ENCODE measurements around the gene ALDH1L1.

The ALDH1L1 gene

DNA sequence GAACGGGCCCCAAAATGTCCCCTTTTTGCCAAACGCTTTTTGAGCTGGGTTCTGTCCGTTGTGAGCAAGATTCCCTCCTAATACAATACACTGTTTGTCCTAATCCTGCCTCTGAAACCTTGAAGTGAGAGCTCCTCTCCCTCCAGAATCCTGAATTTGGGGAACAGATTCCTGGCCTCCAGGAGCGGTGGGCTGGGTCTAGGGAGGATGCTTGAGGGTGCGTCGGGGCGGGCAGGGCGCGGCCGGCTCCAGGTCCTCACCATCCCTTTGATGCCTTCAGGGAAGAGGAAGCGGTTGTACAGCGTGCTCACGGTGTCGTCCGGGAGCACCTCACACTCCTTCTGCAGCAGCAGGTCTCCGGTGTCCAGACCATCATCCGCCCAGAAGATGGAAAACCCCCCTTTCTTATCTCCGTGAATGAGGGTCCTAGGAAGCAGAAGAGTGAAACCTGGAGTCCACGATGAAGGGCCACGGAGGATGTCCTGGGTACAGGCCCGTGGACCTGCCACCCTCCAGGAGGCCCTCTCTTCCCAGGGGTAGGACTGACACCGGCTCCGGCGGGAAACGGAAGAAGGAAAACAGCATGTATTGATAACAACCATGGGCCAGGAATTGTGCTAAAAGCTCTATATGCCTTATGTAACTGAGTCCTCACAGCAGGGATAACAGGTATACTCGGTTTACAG, 23.2 kb downstream of the ALDH1L1 start:
- no peak for DNase-seq (ENCODE audit: low read depth)
- H3K4me3 ChIP-seq (ENCODE audit: low read depth, low read length) = no peak overlapping the region

GRCh38 chr3:126156468-126156867, 23.9 kb downstream of the ALDH1L1 start:
- no peak for DNase-seq (ENCODE audit: low read depth)
- no peak overlapping the region for H3K4me3 ChIP-seq (ENCODE audit: low read depth, low read length)

DNA sequence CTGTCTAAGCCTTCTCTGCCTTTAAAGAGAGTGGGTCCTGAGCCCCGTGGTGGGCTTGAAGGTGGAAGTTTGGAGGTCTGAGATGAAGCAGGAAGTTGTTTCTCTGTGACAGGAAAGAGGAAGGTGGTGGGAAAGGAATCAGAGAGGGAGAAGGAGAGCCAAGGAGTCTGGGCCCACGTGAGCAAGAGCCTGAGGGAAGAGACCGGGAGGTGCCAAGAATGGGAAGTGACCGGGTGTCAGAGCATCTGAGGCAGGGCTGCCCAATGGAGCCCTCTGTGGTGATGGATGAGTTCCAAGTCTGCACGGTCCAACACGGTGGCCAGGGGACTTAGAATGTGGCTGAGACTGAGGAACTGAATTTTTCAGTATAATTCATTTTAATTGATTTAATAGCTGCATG, 24.6 kb downstream of the ALDH1L1 start:
- DNase-seq (ENCODE audit: low read depth) = no peak
- H3K4me3 ChIP-seq (ENCODE audit: low read depth, low read length) = no peak overlapping the region

DNA sequence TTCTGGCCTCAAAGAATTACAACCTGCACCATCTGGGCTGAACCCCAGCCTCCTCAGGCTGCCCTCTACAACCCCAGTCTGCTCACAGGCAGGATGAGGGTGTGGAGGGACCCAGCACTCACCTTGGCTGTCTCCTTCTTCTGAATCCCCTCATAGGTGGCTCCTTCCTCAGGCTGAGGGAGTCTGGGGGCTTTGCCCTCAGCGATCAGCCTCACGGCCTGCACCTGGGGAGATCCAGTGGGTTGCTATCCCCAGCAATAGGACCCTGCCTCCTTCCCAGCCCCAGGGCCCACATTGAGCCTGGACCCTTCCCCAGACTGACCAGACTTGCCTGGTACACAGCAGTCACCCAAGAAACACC, 25.1 kb downstream of the ALDH1L1 start:
- no peak for DNase-seq (ENCODE audit: low read depth)
- H3K4me3 ChIP-seq (ENCODE audit: low read depth, low read length) = no peak overlapping the region

- no peak for DNase-seq (ENCODE audit: low read depth)
- no peak overlapping the region for H3K4me3 ChIP-seq (ENCODE audit: low read depth, low read length)
These were observed 25.8 kb downstream of the ALDH1L1 start for GRCh38 chr3:126154391-126155279.

GRCh38 chr3:126153695-126154360, 26.6 kb downstream of the ALDH1L1 start:
- no peak overlapping the region for H3K4me3 ChIP-seq (ENCODE audit: low read depth, low read length)
- DNase-seq (ENCODE audit: low read depth) = no peak

DNA sequence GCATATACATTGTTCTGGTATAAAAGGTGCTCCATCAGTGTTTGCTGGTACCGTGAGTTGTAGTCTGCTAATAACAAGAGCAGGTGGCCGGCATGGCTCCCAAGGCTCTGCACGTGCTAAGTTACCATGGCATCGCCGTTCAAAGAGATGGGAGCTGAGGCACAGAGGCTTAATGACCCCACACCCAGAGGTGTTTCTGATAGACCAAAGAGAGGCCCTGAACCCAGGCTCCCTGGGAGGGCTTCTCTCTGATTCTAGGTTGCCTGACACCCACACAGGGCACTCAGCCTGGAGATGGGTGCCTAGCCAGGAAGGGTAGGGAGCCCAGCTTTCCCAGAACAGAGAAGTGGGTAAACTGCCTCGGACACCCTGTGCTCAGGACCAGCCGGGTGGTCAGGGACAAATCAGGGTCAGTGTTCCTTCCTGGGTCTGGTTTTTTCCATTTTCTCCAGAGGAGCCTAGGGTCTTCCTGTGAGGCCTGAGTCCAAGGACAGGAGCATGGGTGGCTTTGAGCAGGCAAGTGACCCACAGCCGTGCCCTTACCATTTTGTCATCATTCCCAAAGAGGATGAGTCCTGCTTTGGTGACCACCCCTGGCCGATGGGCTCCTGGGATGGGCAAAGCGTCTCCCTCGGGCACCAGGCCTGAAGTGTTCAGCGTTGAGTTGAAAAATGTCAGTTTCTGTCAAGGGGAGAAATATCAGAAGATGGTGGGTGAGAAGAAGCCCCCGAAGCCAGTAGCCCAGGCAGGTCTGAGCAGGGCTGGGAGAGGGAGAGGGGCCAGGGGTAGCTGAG, 27.3 kb downstream of the ALDH1L1 start:
- DNase-seq (ENCODE audit: low read depth) = no peak
- H3K4me3 ChIP-seq (ENCODE audit: low read depth, low read length) = no peak overlapping the region

DNA sequence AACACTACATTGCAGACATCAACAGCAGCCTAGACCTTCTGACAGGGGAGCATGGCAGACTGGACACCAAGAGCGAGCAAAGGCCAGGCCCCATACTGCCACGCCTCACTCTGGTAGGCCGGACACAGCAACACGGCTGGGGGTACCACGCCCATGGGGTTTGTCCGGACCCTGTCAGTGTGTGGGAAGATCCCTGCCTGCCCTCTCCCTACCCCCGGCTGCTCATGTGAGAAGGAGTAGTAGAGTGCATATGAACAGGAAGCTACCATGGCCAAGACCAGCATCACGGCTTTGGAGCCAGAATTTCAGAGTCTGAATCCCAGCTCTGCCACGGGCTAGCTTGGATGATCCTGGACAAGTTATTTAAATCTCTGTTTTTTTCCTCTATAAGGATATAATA, 27.9 kb downstream of the ALDH1L1 start:
- H3K4me3 ChIP-seq (ENCODE audit: low read depth, low read length) = no peak overlapping the region
- no peak for DNase-seq (ENCODE audit: low read depth)

GRCh38 chr3:126151562-126152302, 28.7 kb downstream of the ALDH1L1 start:
- no peak overlapping the region for H3K4me3 ChIP-seq (ENCODE audit: low read depth, low read length)
- DNase-seq (ENCODE audit: low read depth) = no peak

DNA sequence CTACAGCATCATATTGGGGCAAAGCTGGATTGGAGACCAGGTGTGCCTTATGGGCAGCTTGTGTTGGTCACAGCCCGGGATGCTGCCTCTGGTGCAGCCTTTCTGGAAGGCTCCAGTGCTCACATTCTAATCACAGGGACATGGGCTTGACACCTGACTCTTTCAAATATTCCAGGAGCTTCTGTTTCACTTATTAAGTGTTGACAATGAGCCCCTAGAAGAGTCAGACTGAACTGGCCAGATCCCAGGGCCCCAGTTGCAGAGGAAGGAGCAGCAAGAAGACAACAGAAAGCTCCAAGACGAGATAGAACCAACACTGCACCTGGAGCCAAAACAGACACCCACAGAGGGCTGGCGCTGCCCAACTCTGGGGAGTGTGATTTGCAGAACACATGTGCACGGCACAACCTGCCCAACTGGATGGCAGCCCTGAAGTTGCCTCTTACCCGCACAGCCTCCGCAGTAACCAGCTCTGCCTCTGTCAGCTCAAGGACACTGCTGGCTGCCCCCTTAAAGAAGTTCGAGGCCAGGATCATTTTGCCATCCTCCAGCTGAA, 30.3 kb downstream of the ALDH1L1 start:
- H3K4me3 ChIP-seq (ENCODE audit: low read depth, low read length) = no peak overlapping the region
- no peak for DNase-seq (ENCODE audit: low read depth)

- DNase-seq (ENCODE audit: low read depth) = no peak
- H3K4me3 ChIP-seq (ENCODE audit: low read depth, low read length) = no peak overlapping the region
These were observed 31.0 kb downstream of the ALDH1L1 start for GRCh38 chr3:126149256-126149902.

DNA sequence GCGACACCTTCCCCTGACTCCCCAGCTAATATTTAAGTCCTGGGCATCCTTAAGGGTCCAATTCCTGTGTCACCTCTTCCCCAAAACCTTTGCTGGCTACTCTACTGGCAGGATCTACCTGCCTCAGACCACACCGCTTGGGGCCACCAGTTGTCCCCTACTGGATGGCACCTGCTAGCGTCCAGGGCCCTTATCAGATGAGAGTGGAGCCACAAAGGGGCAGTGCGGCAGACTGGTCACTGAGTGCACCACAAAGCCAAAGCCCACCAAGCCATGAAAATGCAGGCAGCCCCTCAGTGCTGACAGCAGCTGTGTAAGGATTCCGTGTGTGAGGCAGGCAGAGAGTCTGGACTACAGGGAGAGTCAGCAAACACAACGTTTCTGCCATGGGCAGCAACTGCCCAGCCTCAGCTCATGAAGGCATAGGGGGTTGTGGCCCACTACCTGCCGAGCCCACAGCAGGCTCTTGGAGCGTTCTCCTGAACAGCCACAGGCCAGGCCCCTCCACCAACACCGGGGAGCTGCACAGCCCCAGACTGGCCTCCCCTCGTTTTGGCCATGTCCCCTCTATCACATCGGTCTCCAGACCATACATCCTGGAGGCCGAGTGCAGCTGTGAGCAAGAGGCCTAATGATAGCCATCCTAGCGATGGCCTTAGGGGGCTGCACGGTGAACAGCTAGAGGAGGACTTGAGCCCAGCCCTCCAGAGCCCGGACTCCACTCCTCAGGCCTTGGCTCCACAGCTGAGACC, 32.3 kb downstream of the ALDH1L1 start:
- DNase-seq (ENCODE audit: low read depth) = no peak
- no peak overlapping the region for H3K4me3 ChIP-seq (ENCODE audit: low read depth, low read length)

DNA sequence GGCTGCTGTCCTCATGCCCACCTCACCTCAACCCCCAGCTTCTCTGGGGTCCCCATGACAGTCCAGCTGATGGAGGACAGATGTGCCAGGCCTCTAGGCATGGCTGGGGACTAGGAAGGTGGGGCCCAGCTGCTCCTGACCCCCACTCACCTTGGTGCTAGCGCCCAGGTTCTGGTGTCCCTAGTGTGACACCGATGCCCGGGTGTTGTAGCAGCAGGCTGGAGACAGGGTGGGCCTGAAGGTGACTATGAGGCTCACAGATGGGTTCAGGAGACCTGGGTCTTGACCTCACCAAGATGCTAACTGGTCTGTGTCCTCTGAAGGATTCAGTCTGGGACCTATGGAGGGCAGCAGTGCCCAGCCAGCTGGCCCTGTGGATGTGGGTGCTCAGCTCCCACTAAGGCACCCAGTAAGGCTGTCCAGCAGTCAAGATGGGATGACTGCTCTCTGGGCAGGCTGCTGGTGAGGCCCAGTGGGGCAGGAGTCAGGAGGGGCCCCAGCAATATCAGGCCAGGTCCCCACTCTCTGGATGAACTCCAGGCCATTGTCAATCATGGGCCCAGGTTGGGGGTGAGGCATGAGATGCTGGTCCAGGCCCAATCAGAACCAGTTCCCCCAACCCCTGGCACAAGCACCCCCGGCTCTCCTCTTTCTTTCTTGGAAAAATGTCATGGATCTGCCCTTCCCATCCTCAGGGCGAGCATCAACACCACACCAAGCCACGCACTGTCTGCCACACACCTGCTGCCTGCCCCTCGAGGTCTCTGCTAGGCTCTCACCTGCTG, 33.0 kb downstream of the ALDH1L1 start:
- DNase-seq (ENCODE audit: low read depth) = no peak
- H3K4me3 ChIP-seq (ENCODE audit: low read depth, low read length) = no peak overlapping the region

DNA sequence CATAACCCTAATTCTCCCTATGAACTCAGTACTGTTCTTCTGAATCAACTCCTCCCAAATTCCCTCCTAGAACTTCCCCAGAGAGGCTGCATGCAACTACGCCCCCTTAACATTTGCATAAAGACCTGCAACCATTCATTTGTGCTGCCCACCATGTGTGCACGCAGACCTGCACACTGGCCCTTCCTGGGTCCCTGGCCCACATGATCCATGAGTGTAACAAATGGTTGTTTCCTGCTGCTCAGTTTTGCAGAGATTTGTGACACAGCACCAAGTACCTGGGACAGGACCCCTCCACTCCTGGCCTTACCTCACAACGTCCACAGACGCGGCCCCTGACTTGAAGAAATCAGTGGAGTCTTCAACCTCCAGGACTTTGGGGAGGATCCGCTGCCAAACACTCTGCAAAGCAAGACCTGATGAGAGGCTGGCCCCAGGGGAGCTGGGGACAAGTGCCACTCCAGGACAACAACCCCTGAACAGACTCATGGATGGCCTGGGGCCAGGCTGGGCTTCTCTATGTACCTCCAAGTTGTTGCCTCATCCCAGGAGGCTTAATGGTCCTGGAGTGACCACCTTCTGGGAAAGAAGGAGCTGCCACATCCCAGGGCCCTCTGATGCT, 33.8 kb downstream of the ALDH1L1 start:
- no peak overlapping the region for H3K4me3 ChIP-seq (ENCODE audit: low read depth, low read length)
- no peak for DNase-seq (ENCODE audit: low read depth)

- H3K4me3 ChIP-seq (ENCODE audit: low read depth, low read length) = no peak overlapping the region
- DNase-seq (ENCODE audit: low read depth) = no peak
These were observed 34.4 kb downstream of the ALDH1L1 start for GRCh38 chr3:126146034-126146433.

GRCh38 chr3:126142652-126143051, 37.7 kb downstream of the ALDH1L1 start:
- DNase-seq (ENCODE audit: low read depth) = no peak

More at GRCh38 chr3:126142652-126143051, 37.7 kb downstream of the ALDH1L1 start:
- no peak overlapping the region for H3K4me3 ChIP-seq (ENCODE audit: low read depth, low read length)
